HepG2 (cell line): Measurements from ENCODE around the gene DCTN2. TPM values are rescaled to one million over a fixed set of nuclear protein-coding genes. Genes with fewer than 3 reads are reported as not detected.

ENCODE experiments used
- CBFB ChIP-seq: sonication (generic); formaldehyde crosslinking; IDR thresholded peaks from 2 replicates; pipeline ENCODE4 v1.4.0; 2020; ENCODE audit warnings: missing genetic modification reagents
- CCAR2 ChIP-seq: fragments of 200-400 bp; formaldehyde crosslinking; optimal IDR thresholded peaks from 2 replicates; pipeline ENCODE3; 2018; ENCODE audit warnings: low read depth, mild to moderate bottlenecking, low read length, moderate library complexity
- ELF3 ChIP-seq: IDR thresholded peaks from 2 replicates; pipeline ENCODE4 v1.6.1; 2016; ENCODE audit warnings: missing genetic modification reagents, missing compliant biosample characterization
- FOSL2 ChIP-seq: sonication (generic); formaldehyde crosslinking; IDR thresholded peaks from 2 replicates; pipeline ENCODE4 v1.4.0; 2020; ENCODE audit warnings: missing genetic modification reagents
- FOXJ3 ChIP-seq: sonication (generic); formaldehyde crosslinking; IDR thresholded peaks from 2 replicates; pipeline ENCODE4 v1.4.0; 2020; ENCODE audit warnings: missing genetic modification reagents, mild to moderate bottlenecking, borderline replicate concordance
- GABPB1 ChIP-seq: IDR thresholded peaks from 2 replicates; pipeline ENCODE4 v1.6.1; 2016; ENCODE audit warnings: mild to moderate bottlenecking, missing genetic modification reagents, moderate library complexity, missing compliant biosample characterization
- GATA4 ChIP-seq: sonication (generic); IDR thresholded peaks from 2 replicates; pipeline ENCODE4 v1.6.1; 2016; ENCODE audit warnings: antibody characterized with exemption, low read depth, borderline replicate concordance
- HMG20A ChIP-seq: IDR thresholded peaks from 2 replicates; pipeline ENCODE4 v1.6.1; 2016; ENCODE audit warnings: borderline replicate concordance
- HMGXB4 ChIP-seq, 2 experiments: sonication (generic) in 1 of 2; formaldehyde crosslinking in 1 of 2; IDR thresholded peaks; 2 replicates each; pipeline versions ENCODE4 v1.4.0 to v1.6.1; 2018 to 2020; ENCODE audit warnings: missing genetic modification reagents in 2 of 2, borderline replicate concordance in 1 of 2, low read depth in 1 of 2, mild to moderate bottlenecking in 1 of 2, missing biosample characterization in 1 of 2
- NR2F1 ChIP-seq, 2 experiments: fragments of 450-650 bp in 1 of 2; formaldehyde crosslinking in 1 of 2; IDR thresholded peaks; 2 replicates each; pipeline versions ENCODE4 v1.5.0 to v1.6.1; 2016 to 2020; ENCODE audit warnings: mild to moderate bottlenecking in 1 of 2, missing compliant biosample characterization in 1 of 2, missing genetic modification reagents in 1 of 2, moderate library complexity in 1 of 2
- PHF8 ChIP-seq: sonication (generic); formaldehyde crosslinking; IDR thresholded peaks from 2 replicates; pipeline ENCODE4 v1.5.0; 2020; ENCODE audit warnings: missing genetic modification reagents
- SMC3 ChIP-seq: IDR thresholded peaks from 2 replicates; pipeline ENCODE4 v1.6.1; 2011; ENCODE audit warnings: low read length, improper control_type of control experiment
- SOX13 ChIP-seq, 3 experiments: fragments of 450-650 bp in 1 of 3; sonication (generic) in 1 of 3; formaldehyde crosslinking in 1 of 3; IDR thresholded peaks in 2 of 3; conservative IDR thresholded peaks in 1 of 3; 2 replicates each; pipeline versions ENCODE4 v1.5.0 to v1.6.1; 2016 to 2020; ENCODE audit warnings: antibody characterized with exemption in 1 of 3, mild to moderate bottlenecking in 1 of 3, missing compliant biosample characterization in 1 of 3, missing genetic modification reagents in 1 of 3, moderate library complexity in 1 of 3
- SOX5 ChIP-seq: IDR thresholded peaks from 2 replicates; pipeline ENCODE4 v1.6.1; 2016; ENCODE audit warnings: borderline replicate concordance
- THAP11 ChIP-seq: IDR thresholded peaks from 2 replicates; pipeline ENCODE4 v1.6.1; 2016; ENCODE audit warnings: missing biosample characterization, missing genetic modification reagents
- ZBTB2 ChIP-seq: sonication (generic); formaldehyde crosslinking; IDR thresholded peaks from 2 replicates; pipeline ENCODE4 v1.8.0; 2022; ENCODE audit warnings: low read depth, missing genetic modification reagents
- ZBTB26 ChIP-seq: IDR thresholded peaks from 2 replicates; pipeline ENCODE4 v1.6.1; 2016; ENCODE audit warnings: missing compliant biosample characterization, missing genetic modification reagents, borderline replicate concordance
- ZFX ChIP-seq: sonication (generic); formaldehyde crosslinking; IDR thresholded peaks from 2 replicates; pipeline ENCODE4 v1.4.0; 2020; ENCODE audit warnings: mild to moderate bottlenecking, low read depth, missing genetic modification reagents, moderate library complexity
- ZNF253 ChIP-seq: sonication (generic); formaldehyde crosslinking; IDR thresholded peaks from 2 replicates; pipeline ENCODE4 v1.8.0; 2022; ENCODE audit warnings: mild to moderate bottlenecking, missing genetic modification reagents, borderline replicate concordance
- ZNF547 ChIP-seq: sonication (generic); formaldehyde crosslinking; IDR thresholded peaks from 2 replicates; pipeline ENCODE4 v1.5.1; 2020; ENCODE audit warnings: mild to moderate bottlenecking, missing genetic modification reagents
- ZNF660 ChIP-seq: sonication (generic); formaldehyde crosslinking; IDR thresholded peaks from 2 replicates; pipeline ENCODE4 v1.5.1; 2020; ENCODE audit warnings: mild to moderate bottlenecking, low read depth, missing genetic modification reagents, borderline replicate concordance
- ZNF784 ChIP-seq: sonication (generic); formaldehyde crosslinking; IDR thresholded peaks from 2 replicates; pipeline ENCODE4 v1.5.1; 2020; ENCODE audit warnings: missing genetic modification reagents, mild to moderate bottlenecking, borderline replicate concordance
- polyA plus RNA-seq, 8 experiments: library from polyadenylated mRNA; depleted of rRNA in 3 of 8; stranded (reverse) in 7 of 8; unstranded in 1 of 8; fragments of >200 nt; fragmentation: Illumina TruSeq in 4 of 8; extraction: Trizol in 4 of 8; gene quantifications; 2 replicates each; pipeline versions ENCODE4 v1.2.1 to v1.2.3, GENCODE V29; 2011 to 2016; ENCODE audit warnings: low read depth in 4 of 8, missing spikeins in 1 of 8, mixed read lengths in 1 of 8; ENCODE audit not compliant: insufficient read depth in 1 of 8
- total RNA-seq, 5 experiments: library from RNA; depleted of rRNA; stranded (reverse); fragments of >200 nt; fragmentation: Illumina TruSeq; extraction: Trizol; gene quantifications; 2 replicates each; pipeline ENCODE4 v1.2.3, GENCODE V29; 2016; ENCODE audit warnings: low read depth in 1 of 5

DCTN2 gene
- total and polyA plus RNA-seq, 2 of the 13 experiments (the other 11 are each of a cell fraction or from before 2014, with no cell fraction given), result 72.0 to 77.4 TPM

- TF ChIP-seq HMGXB4 (CRISPR knock-in tag; IDR thresholded peaks at IDR 0.05; ENCODE audit: borderline replicate concordance in 1 of 2, low read depth in 1 of 2) (peak; percentile 35 to 48; a peak in 1 of 4 replicates), CBFB (CRISPR knock-in tag) (no peak), FOXJ3 (CRISPR knock-in tag) (0 out of 2 replicates have a peak, but pooled peaks have one; percentile 18), ZNF784 (CRISPR knock-in tag) (0 out of 2 replicates have a peak, but pooled peaks have one; percentile 44), SOX5 (CRISPR knock-in tag) (peak; percentile 60; the same call in 1 of the 2 replicates), ZNF253 (no peak), THAP11 (CRISPR knock-in tag) (peak; percentile 65; the same call in 1 of the 2 replicates), CCAR2 (no peak), SMC3 (no peak), SOX13 (IDR thresholded peaks at IDR 0.05) (no peak), SOX13 (CRISPR knock-in tag; conservative IDR thresholded peaks at IDR 0.05 in 1 of 2, IDR thresholded peaks at IDR 0.05 in 1 of 2) (peak in 1 of 2 experiments; percentile 62; a peak in 2 of 4 replicates), FOSL2 (CRISPR knock-in tag) (peak; percentile 64), ELF3 (0 out of 2 replicates have a peak, but pooled peaks have one; percentile 19), NR2F1 (CRISPR knock-in tag; IDR thresholded peaks at IDR 0.05) (0 out of 4 replicates have a peak, but pooled peaks have one; percentile 6 to 19), ZBTB2 (peak; percentile 62), ZFX (CRISPR knock-in tag) (peak; percentile 94), HMG20A (0 out of 2 replicates have a peak, but pooled peaks have one; percentile 21), PHF8 (peak; percentile 41; the same call in 1 of the 2 replicates), ZNF660 (CRISPR knock-in tag) (no peak), ZNF547 (CRISPR knock-in tag) (0 out of 2 replicates have a peak, but pooled peaks have one; percentile 21), GABPB1 (peak; percentile 19; the same call in 1 of the 2 replicates), GATA4 (peak; percentile 44; the same call in 1 of the 2 replicates), ZBTB26 (peak; percentile 83; the same call in 1 of the 2 replicates)
These were observed 29.0 kb upstream of the DCTN2 start (continued) for GRCh38 chr12:57575771-57576612.
